Right hindlimb (tissue), 1 donor: Measurements from ENCODE around the gene RIMS4.

Experiments used
- DNase-seq: peaks from one replicate; pipeline ENCODE4 v3.0.0-alpha.2; 2018

RIMS4 gene

DNA sequence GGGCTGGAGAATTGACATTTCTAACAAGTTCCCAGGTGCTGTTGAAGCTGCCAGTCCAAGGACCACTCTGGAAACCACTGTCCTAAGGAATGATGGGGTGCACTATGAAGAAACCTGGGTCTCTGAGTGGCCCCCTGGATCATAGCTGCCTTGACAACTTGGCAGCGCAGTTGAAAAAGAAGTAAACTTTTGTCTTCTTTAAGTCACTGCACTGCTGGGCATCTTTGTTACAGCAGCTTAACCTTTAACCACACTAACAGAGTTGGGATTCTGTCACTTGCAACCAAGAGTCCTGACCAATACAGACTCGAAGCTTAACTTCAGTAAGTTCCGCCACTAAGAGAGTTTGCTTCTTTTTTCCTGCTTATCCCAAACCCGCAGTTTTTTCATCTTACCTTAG, 73.2 kb downstream of the RIMS4 start:
- DNase-seq = no peak

GRCh38 chr20:44736170-44737021, 74.0 kb downstream of the RIMS4 start:
- DNase-seq = peak; percentile 73

GRCh38 chr20:44735816-44736169, 74.6 kb downstream of the RIMS4 start:
- no peak for DNase-seq

DNA sequence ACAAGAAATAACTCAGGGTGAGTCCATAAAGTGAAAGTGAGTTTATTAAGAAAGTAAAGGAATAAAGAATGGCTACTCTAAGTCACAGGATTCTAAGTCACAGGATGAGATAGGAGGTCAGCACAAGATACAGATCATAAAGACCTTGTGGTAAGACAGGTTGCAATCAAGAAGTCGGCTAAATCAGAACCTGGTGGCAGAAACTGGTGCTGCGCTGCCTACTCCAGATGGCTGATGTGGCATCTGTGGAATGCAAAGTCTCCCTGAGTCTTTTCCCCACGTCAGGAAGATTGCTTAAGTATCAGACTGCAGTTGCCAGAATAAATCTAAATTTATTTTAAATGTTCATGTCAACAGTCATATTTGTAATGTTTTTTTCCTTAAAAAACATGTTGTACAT, 75.4 kb downstream of the RIMS4 start:
- DNase-seq = no peak

- peak; percentile 77 for DNase-seq
Measured at GRCh38 chr20:44733341-44734069, 76.8 kb downstream of the RIMS4 start.

DNA sequence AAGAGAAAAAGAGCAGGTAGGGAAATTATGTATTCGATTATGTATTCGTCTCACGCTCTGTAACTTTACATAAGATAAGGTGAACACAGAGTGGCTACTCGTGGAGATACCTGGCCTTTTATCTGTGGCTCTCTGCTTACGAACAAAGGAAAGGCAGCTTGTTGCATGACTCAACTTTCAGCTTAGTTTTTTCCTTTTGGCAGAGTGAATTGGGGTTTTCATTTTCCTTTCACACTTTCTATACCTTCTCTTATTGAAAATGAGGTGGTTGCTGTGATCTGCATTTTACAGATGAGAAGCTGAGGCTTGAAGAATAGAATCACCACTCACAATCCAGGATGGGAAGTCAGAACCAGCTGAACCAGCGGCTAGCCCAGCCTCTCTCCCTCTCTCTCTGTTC, 78.0 kb downstream of the RIMS4 start:
- no peak for DNase-seq

- no peak for DNase-seq
Measured at GRCh38 chr20:44731657-44732056, 78.7 kb downstream of the RIMS4 start.

GRCh38 chr20:44730441-44730840, 79.9 kb downstream of the RIMS4 start:
- DNase-seq = no peak

GRCh38 chr20:44728801-44729443, 81.4 kb downstream of the RIMS4 start:
- peak; percentile 56 for DNase-seq

DNA sequence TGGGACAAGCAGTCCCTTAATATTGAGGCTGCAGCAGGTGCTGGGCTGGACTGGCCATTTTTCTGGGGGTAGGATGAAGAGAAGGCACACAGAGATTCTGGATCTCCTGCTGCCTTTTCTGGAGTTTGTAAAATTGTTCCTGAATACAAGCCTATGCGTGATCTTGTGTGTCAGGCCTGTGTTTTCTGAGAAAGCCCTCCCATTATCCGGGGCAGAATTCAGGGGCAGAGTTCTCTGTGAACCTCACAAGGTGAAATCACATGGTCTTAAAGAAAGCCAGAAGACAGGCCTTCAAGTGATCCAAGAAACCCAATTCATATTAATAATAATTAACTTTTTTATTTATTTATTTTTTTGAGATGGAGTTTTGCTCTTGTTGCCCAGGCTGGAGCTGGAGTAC, 82.7 kb downstream of the RIMS4 start:
- DNase-seq = no peak

GRCh38 chr20:44727039-44727438, 83.3 kb downstream of the RIMS4 start:
- no peak for DNase-seq

DNA sequence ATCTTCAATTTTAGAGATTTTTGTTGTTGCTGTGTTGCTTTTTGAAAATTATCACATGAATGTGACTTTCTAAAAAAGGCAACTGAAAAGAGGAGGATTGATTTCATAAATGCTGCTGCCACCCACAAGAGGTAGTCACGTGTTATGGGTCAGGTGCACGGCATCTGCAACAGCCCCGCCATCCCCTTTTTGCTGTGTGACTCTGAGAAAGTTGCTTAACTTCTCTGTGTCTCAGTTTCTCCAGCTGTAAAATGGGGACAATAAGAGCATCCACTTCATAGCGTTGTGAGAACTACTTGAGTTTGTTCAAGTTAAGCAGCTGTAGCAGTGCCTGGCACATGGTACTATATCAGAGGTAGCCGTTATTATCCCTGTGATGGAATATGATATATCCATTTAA, 84.5 kb downstream of the RIMS4 start:
- no peak for DNase-seq

GRCh38 chr20:44724423-44725091, 85.8 kb downstream of the RIMS4 start:
- DNase-seq = no peak

DNA sequence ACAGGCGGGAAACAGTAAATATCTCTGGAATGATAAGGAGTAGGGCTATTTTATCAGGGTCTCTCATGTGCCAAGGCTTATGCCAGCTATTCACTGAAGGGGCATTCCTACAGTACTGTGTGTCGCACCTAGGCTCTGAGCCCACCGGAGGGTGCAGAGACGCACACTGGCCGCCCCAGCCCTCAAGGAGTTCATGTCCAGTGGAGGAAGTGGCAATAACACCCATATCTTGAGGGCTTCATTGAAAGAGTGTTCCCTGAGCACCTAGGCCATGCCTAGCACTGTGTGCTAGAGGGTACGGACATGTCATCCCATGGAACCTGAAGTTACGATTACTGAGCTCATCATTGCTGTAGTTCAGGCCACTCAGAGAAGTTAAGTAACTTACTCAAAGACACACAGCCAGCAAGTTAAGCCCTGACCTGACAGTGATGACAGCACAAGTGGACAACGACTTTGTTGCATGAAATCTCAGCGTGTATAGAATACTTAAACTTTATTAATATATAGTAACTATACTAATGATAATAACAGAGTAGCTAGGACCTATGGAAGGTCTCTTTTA, 86.5 kb downstream of the RIMS4 start:
- DNase-seq = no peak

DNA sequence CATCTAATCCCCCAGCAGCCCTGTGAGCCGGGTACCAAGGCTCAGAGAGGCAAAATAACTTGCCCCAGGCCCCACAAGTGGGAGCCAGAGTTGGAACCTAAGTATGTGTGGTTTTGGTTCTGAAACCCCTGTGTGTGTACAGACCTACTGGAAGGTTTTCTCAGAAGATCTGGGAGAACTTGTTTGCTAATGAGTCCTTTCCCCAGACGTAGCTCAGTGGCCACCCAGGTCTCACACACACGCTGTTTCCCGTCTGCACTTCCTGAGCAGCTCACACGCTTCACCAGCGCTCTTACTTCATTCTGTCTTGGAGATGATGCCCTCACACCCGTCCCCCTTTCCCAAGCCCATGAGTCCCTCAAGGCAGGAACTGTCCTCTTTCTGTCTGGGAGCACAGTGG, 87.0 kb downstream of the RIMS4 start:
- no peak for DNase-seq

GRCh38 chr20:44722990-44723389, 87.4 kb downstream of the RIMS4 start:
- DNase-seq = no peak

- DNase-seq = no peak
Measured at GRCh38 chr20:44721785-44722054, 88.6 kb downstream of the RIMS4 start.

GRCh38 chr20:44720997-44721784, 89.2 kb downstream of the RIMS4 start:
- DNase-seq = no peak

- DNase-seq = no peak
Measured at GRCh38 chr20:44720621-44720996, 89.7 kb downstream of the RIMS4 start.

DNA sequence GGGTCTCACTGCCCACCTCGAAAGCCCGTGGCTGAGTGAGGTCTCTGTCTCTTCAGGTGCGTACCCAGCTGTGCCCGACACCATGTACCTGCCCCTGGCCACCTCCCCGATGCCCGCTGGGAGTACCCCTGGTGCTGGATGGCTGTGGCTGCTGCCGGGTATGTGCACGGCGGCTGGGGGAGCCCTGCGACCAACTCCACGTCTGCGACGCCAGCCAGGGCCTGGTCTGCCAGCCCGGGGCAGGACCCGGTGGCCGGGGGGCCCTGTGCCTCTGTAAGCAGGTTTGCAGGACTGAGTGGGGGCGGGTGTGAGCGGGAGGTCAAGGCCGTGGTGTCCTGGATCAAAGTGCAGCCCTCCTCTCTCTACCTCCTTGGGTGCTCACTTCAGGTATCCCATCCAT, 90.5 kb downstream of the RIMS4 start:
- DNase-seq = no peak

- DNase-seq = no peak
Measured at GRCh38 chr20:44717986-44718385, 92.4 kb downstream of the RIMS4 start.

DNA sequence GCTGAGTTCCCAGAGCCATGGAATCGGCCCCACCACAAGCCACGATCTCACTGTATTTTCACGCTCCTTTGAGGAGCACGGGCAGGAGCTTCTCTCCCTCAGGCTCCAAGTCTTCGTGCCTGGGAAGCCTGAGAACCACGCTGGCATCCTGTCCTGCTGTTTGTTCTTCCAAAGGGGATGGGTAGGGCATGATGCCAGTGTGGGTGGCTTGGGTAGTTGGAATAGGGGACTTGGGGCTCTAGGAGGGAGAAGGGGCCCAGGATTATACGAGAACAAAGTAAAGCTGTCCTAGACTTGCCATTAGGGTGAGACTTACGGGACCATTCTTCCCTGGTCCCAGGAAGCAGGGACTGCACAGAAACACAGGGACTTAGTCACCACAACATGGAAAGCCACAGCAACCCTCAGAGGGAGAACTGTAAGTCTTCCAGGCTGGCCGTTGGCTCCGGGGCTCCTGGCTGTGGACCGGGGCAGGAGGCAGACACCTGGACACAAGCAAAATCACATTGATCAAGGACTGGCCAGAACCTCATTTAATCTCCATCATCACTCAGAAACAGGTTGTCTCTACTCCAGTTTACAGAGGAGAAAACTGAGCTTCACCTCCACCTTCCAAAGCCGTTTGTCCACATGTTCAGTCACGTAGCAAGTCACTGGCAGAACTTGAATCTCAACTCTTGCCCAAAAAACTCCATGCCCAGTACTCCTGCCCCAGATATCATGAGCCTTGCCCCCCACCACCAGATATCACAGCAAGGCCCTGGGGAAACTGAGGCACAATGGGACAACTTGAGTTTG, 93.8 kb downstream of the RIMS4 start:
- DNase-seq = no peak
